Measurements from ENCODE around the gene ARAF. TPM values are rescaled to one million over a fixed set of nuclear protein-coding genes. Genes with fewer than 3 reads are reported as not detected.
"Not testable (repeated sequence)": the region's sequence is repeated elsewhere in the genome, so short reads cannot be mapped to it uniquely, and the experiment has no call there.

The ARAF gene
- total RNA-seq, 1 donor from 2014 or later, result 30.6 TPM

DNA sequence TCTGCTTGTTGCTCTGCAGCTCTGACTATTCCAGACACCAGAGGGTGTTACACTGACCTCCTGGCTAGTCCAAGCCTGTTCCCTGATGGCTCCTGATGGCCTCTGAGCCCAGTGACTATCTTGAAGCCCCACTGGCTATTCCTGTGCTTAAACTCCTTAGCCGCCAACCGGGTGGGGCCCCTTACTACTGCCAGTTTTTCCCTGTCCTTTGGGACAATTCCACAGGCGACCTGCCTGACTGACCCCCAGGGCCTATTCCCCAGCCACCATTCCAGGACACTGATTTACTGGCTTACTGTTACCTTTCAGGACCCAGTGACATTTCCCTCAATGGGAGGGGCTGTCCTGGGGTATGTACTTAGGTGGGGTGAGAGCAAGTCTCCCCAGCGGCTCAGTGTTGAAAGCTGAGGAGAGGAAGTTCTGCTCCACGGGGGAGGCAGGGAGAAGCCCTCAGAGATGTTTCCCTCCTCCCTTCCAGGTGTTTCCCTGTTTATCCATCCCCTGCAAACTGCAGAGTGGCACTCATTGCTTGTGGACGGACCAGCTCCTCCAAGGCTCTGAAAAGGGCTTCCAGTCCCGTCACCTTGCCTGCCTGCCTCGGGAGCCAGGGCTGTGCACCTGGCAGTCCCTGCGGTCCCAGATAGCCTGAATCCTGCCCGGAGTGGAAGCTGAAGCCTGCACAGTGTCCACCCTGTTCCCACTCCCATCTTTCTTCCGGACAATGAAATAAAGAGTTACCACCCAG, 25.2 kb downstream of the ARAF start:
- no peak for DNase-seq

DNA sequence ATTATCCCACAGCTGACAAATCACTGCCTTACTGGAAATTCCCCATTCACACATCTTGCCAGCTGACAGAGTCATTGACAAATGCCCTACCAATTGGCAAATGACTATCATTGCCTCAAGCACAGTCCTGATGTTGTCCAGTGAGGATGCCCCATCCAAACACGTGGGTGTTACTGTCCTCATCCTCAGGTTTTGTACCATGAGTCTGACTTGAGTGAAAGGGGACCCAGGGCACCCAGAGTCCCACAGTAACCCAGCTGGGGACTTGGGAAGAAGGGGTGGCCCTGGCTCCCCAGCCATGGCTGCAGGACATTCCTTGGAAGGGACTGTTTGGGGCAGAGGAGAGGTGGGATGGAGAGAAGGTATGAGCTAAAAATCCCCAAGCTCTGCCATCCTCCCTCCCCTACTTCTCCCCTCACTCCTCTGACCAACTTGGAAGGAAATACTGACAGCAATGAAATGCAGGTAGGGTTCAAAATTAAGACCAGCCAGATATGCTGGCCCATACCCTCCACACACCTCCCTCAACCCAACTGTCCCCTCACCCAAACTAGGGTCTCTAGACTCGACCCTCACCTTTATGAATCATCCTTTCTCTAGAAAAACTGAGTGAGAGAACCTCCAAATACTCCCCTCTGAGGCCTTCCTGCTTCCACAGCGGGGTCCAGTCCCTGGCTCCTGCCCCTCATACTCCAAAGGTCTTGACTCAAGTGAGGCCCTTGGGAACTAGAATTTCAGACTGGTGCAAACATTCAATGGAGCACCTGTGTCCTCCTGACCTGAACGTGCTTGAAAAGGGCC, 26.3 kb downstream of the ARAF start:
- no peak for DNase-seq

DNA sequence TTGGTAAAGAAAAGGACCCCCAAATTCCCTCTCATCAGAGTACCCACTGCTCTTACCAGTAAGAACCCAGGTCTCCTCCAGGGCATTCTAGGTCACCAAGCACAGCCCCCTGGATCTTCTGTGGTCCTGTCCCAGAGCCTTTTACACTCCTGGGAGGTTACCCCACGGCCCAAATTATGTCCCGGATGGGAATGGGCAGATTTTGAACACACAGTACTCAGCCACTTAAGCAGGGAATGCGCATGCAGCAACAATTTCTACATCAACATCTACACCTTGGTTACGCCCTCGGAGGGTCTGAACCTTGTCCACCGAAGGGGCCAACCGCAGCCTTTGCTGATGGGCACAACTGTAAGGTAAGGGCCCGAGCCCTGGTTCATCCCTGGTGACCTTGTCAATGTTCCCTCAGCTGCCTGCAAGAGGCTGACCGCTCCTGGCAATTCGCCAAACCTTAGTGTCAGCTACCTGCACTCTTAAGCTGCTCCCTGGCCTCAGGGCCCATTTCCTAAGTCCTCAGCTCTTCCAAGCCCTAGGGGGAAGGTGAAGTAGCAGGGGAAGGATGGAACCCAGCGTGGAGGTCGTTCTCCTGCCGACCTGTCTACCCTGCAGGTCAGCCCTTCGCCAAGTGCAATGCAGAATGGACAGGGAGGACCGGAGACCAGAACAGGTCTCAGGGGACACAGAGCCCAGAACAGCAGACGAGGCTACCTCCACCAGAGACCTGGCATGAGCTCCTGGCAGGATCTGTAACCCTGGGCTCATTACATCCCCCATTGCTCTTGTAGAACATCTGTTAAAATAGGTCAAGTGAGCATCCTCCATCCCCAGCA, 27.1 kb downstream of the ARAF start:
- DNase-seq, result no peak

DNA sequence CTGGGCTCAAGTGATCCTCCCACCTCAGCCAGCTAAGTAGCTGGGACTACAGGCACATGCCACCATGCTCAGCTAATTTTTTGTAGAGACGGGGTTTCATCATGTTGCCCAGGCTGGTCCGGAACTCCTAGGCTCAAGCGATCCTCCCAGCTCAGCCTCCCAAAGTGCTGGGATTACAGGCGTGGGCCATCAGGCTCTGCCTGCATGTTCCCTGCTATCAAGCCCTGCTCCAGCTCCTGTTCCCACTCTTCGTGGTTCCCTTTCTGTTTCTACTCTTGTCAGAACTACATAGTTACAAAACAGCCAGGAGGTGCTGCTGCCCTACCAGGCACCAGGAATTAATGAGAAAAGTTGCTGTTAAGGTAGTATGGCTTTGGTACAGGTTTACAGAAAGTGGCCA, 30.0 kb downstream of the ARAF start:
- DNase-seq, result no peak

GRCh38 chrX:47593522-47593921, 32.5 kb downstream of the ARAF start:
- no peak for DNase-seq

DNA sequence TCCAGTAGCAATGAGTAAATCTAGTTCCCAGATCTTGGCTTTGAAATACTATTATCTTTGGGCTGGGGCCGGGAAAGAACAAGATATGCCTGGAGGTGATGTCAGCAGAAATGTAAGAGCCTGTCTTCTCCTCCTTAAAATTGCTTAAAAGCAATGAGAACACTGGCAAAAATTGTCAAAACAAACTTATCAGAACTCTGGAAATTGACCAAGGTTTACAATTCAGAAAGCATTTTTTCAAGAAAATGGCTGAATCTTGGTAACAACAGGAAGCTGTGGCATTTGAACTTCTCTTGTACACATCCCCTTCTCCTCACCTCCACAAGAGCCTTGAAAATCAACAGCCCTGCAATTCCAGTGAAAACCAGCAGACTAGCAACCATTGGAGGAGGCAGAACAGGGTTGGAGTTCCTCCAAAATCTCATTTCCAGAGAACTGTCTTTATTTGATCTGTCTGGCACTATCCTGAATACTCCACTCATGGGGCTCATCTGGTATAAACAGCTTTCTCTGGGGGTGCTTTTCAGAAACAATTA, 34.8 kb downstream of the ARAF start:
- DNase-seq, result no peak

- no peak for DNase-seq
These were observed 35.3 kb downstream of the ARAF start for GRCh38 chrX:47596256-47596655.

DNA sequence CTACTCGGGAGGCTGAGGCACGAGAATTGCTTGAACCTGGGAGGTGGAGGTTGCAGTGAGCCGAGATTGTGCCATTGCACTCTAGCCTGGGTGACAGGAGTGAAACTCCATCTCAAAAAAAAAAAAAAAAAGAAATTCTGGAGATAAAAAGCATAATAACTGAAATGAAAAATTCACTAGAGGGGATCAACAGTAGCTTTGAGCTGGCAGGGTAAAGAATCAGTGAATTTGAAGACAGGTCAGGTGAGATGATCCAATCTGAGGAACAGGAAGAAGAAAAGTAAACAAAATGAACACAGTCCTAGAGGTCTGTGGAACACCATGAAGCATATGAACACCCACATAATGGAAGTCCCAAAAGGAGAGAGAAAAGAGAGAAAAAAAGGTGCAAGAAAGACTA, 36.2 kb downstream of the ARAF start:
- DNase-seq, result no peak

GRCh38 chrX:47603125-47603524, 42.1 kb downstream of the ARAF start:
- DNase-seq, result not testable (repeated sequence)

GRCh38 chrX:47605024-47605423, 44.0 kb downstream of the ARAF start:
- DNase-seq, result no peak

GRCh38 chrX:47607091-47607490, 46.1 kb downstream of the ARAF start:
- DNase-seq, result no peak

- no peak for DNase-seq
These were observed 47.3 kb downstream of the ARAF start for GRCh38 chrX:47608130-47608810.

DNA sequence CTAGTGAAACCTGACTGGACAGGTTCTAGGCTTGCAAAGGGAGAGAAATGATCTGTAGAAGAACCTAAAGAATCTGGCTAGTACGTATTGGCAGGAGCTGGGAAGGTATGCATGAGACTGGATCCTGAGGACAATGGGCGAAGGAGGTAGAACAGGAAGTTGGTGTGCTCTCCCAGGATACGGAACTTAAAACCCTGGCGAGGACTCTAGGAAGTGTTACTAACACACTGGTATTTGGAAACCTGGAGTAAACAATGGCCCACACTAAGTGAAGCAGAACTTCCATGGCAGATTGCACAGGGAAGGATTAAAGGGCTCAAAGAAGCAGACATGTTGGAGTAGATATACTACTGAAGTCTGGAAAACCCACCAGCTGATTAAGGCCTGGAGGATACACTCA, 49.5 kb downstream of the ARAF start:
- DNase-seq, result no peak

DNA sequence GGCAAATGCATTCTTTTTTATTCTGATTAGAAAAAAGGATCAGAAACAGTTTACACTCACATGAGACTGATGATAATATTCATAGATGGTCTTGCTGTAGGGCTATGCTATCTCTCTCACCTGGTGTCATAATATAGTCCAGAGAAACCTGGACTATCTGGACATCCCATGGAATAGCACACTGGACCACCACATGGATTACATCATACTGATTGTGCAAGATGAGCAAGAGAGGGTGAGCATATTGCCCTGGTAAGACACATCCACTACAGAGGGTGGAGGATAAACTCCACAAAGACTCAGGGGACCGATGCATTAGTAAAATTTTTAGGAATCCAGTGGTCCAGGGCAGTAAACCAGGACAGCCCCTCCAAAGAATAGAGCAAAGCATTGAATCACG, 50.5 kb downstream of the ARAF start:
- no peak for DNase-seq

DNA sequence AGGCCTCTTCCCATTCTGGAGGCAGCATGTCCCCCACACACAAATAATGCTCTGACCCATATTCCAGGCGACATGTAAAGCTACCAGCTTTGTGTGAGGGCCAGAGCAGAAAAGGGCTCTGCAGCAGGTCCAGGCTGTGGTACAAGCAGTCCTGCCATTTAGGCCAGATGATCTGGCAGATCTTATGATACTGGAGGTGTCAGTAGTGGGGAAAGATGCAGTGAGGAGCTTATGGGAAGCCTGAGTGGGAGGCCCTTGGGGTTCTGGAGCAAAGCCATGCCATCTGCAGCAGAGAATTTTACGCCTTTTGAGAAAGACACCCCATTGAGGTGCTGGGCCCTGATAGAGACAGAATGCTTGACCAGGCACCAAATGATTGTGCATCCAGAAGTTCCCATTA, 50.9 kb downstream of the ARAF start:
- no peak for DNase-seq

DNA sequence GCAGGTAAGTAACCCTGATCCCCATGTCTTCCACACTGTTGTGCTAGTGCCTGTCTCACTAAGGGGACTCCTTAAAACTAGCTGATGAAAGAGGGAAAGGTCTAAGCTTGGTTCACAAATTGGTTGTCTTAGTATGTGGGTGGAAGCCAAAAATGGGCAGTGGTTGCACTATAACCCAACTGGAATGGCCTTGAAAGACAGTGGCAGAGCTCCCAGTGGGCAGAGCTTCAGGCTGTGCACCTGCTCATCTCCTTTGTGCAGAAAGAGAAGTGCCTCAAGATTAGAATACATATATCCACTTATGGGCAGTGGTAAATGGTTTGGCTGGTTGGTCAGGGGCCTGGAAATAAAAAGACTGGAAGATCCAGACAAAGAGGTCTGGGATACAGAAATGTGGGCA, 51.4 kb downstream of the ARAF start:
- DNase-seq, result no peak

GRCh38 chrX:47613082-47613481, 52.1 kb downstream of the ARAF start:
- DNase-seq, result no peak

GRCh38 chrX:47614618-47615017, 53.6 kb downstream of the ARAF start:
- no peak for DNase-seq

DNA sequence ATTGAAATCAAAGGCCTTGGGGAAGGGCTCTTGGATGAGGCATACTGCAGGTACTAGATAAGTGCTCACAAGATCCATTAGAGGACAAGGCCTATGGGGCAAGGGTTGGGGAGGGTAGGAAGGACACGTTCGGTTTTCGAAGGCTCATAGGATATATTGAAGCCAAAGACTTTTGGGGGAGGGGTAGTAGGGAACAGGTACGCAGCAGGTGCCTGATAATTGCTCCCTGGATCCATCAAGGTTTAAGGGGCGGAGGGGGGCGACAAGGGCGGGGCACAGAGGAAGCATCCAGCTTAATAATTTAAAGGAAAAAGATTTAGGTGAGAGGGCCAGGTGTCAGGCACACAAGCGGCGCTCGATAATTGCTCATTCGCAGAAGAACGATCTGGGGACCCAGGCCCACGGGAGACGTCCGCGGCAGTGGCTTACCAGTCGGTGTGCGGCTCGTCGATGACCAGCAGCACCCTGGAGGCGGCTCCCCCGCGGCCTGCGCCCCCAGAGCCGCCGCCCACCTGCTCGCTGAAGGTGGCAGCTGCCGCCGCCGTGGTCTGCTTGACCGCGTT, 58.0 kb downstream of the ARAF start:
- no peak for DNase-seq

GRCh38 chrX:47619486-47620302, 58.7 kb downstream of the ARAF start, which contains the start of gene SYN1:
Gene SYN1 (minus strand): TSS chrX:47619857. CDS start chrX:47619728, 129 bp downstream.
- DNase-seq, result peak; percentile 87

GRCh38 chrX:47620303-47620685, 59.3 kb downstream of the ARAF start:
- DNase-seq, result no peak

All from tongue (tissue), 2 donors.